H1 (cell line): ENCODE results near the gene GLI1. TPM values are rescaled to one million over a fixed set of nuclear protein-coding genes. Genes with fewer than 3 reads are reported as not detected.

Experiments used
- CTCF ChIA-PET: fragments of 300-600 bp; sonication (Branson Sonifier 250); formaldehyde crosslinking; loops from one replicate; lab custom pipeline; 2021; ENCODE audit not compliant: partially characterized antibody; lab: Charles Lee
- POLR2A ChIA-PET: fragments of 300-600 bp; sonication (Branson Sonifier 250); formaldehyde crosslinking; loops from one replicate; lab custom pipeline; 2021; ENCODE audit warnings: inconsistent platforms; ENCODE audit not compliant: partially characterized antibody; lab: Charles Lee
- DNase-seq, 2 experiments: peaks; one replicate each; pipeline versions ENCODE4 v3.0.0 to v3.0.0-alpha.2; 2010 to 2022; ENCODE audit warnings: low spot score in 2 of 2, low read depth in 1 of 2, mixed read lengths in 1 of 2
- FAIRE-seq: peaks from 2 replicates; lab custom pipeline; 2011; peaks lifted over from hg19 to GRCh38; lab: Jason Lieb, UNC
- H2AFZ ChIP-seq: 2 replicates; pipeline ENCODE4 v1.8.1; 2012; ENCODE audit warnings: low read length, inconsistent platforms
- H2AK5ac ChIP-seq: 2 replicates; pipeline ENCODE4 v1.6.1; 2013; ENCODE audit warnings: low read depth, low read length
- H2BK120ac ChIP-seq: replicated peaks from 2 replicates; pipeline ENCODE3; 2013; ENCODE audit warnings: low read depth, low read length, inconsistent platforms
- H2BK12ac ChIP-seq: 2 replicates; pipeline ENCODE4 v1.6.1; 2013; ENCODE audit warnings: low read depth, low read length
- H2BK15ac ChIP-seq: 2 replicates; pipeline ENCODE4 v1.6.1; 2013; ENCODE audit warnings: low read length
- H2BK20ac ChIP-seq: 2 replicates; pipeline ENCODE4 v1.6.1; 2013; ENCODE audit warnings: low read length
- H2BK5ac ChIP-seq: 2 replicates; pipeline ENCODE4 v1.6.1; 2013; ENCODE audit warnings: low read depth, low read length
- H3K14ac ChIP-seq: 2 replicates; pipeline ENCODE4 v1.6.1; 2013; ENCODE audit warnings: inconsistent platforms; ENCODE audit not compliant: insufficient read length
- H3K18ac ChIP-seq: 2 replicates; pipeline ENCODE4 v1.6.1; 2013; ENCODE audit warnings: low read length; ENCODE audit errors: extremely low read depth
- H3K23ac ChIP-seq: 2 replicates; pipeline ENCODE4 v1.6.1; 2013; ENCODE audit warnings: inconsistent platforms; ENCODE audit not compliant: insufficient read length
- H3K23me2 ChIP-seq: 2 replicates; pipeline ENCODE4 v1.6.1; 2013; ENCODE audit warnings: low read depth, low read length
- H3K27ac ChIP-seq: 2 replicates; pipeline ENCODE4 v1.6.1; 2011; ENCODE audit warnings: low read depth, low read length, inconsistent platforms
- H3K27me3 ChIP-seq, 4 experiments: replicated peaks in 1 of 4; 1 replicate in 1 of 4; 2 replicates in 3 of 4; pipeline versions ENCODE4 v1.6.1 to v1.8.1; 2011 to 2013; ENCODE audit warnings: low read length in 3 of 4, mild to moderate bottlenecking in 3 of 4, inconsistent platforms in 2 of 4, mixed read lengths in 2 of 4, moderate library complexity in 1 of 4; ENCODE audit not compliant: control insufficient read depth in 3 of 4, insufficient read depth in 3 of 4; ENCODE audit errors: extremely low read depth in 1 of 4
- H3K36me3 ChIP-seq, 4 experiments: 2 replicates each; pipeline versions ENCODE4 v1.6.1 to v1.8.1; 2011 to 2013; ENCODE audit warnings: mild to moderate bottlenecking in 4 of 4, low read length in 3 of 4, moderate library complexity in 2 of 4, control low read depth in 1 of 4, inconsistent platforms in 1 of 4; ENCODE audit not compliant: insufficient read depth in 4 of 4, control insufficient read depth in 2 of 4
- H3K4ac ChIP-seq: replicated peaks from 2 replicates; pipeline ENCODE3; 2013; ENCODE audit warnings: low read length, low read depth, mixed read lengths, inconsistent platforms; ENCODE audit not compliant: insufficient read length
- H3K4me1 ChIP-seq, 4 experiments: replicated peaks in 1 of 4; 1 replicate in 1 of 4; 2 replicates in 3 of 4; pipeline versions ENCODE4 v1.6.1 to v1.8.1; 2011 to 2013; ENCODE audit warnings: low read length in 3 of 4, inconsistent platforms in 2 of 4, mixed read lengths in 1 of 4; ENCODE audit not compliant: insufficient read depth in 4 of 4, control insufficient read depth in 3 of 4
- H3K4me2 ChIP-seq, 2 experiments: 2 replicates each; pipeline versions ENCODE4 v1.6.1 to v1.8.1; 2011 to 2013; ENCODE audit warnings: low read depth in 2 of 2, low read length in 2 of 2, control low read depth in 1 of 2, inconsistent platforms in 1 of 2, mild to moderate bottlenecking in 1 of 2; ENCODE audit not compliant: insufficient read depth in 1 of 2
- H3K4me3 ChIP-seq, 4 experiments: fragments of 200-600, 300-600 bp in 1 of 4; sonication (generic), shearing (Covaris generic), sonication (Bioruptor Twin) in 1 of 4; 2 replicates each; pipeline versions ENCODE4 v1.5.1 to v1.8.1; 2011 to 2016; ENCODE audit warnings: low read length in 4 of 4, low read depth in 3 of 4, control low read depth in 2 of 4, inconsistent platforms in 2 of 4, mild to moderate bottlenecking in 2 of 4, mixed read lengths in 1 of 4, moderate library complexity in 1 of 4; ENCODE audit not compliant: insufficient read depth in 2 of 4; ENCODE audit errors: extremely low read depth in 1 of 4
- H3K56ac ChIP-seq: replicated peaks from 2 replicates; pipeline ENCODE3; 2013; ENCODE audit warnings: low read depth, mild to moderate bottlenecking, mixed read lengths, low read length, inconsistent platforms; ENCODE audit not compliant: insufficient read length
- H3K79me1 ChIP-seq: 2 replicates; pipeline ENCODE4 v1.6.1; 2013; ENCODE audit warnings: low read depth, low read length, control low read depth
- H3K79me2 ChIP-seq, 2 experiments: 2 replicates each; pipeline versions ENCODE4 v1.6.1 to v1.8.1; 2012 to 2013; ENCODE audit warnings: low read length in 2 of 2, mild to moderate bottlenecking in 2 of 2, inconsistent platforms in 1 of 2; ENCODE audit not compliant: insufficient read depth in 2 of 2, control insufficient read depth in 1 of 2
- H3K9ac ChIP-seq, 4 experiments: replicated peaks in 1 of 4; 1 replicate in 1 of 4; 2 replicates in 3 of 4; pipeline versions ENCODE4 v1.6.1 to v1.8.1; 2011 to 2013; ENCODE audit warnings: low read depth in 3 of 4, low read length in 3 of 4, control low read depth in 2 of 4, mild to moderate bottlenecking in 2 of 4, moderate library complexity in 2 of 4, inconsistent platforms in 1 of 4; ENCODE audit errors: extremely low read depth in 1 of 4
- H3K9me3 ChIP-seq, 2 experiments: 2 replicates each; pipeline versions ENCODE4 v1.6.1 to v1.8.1; 2012 to 2013; ENCODE audit warnings: mild to moderate bottlenecking in 2 of 2, moderate library complexity in 2 of 2, control low read depth in 1 of 2, inconsistent platforms in 1 of 2, low read depth in 1 of 2, low read length in 1 of 2, mixed read lengths in 1 of 2; ENCODE audit not compliant: insufficient read depth in 2 of 2
- H4K20me1 ChIP-seq, 2 experiments: replicated peaks in 1 of 2; 2 replicates each; pipeline versions ENCODE3 to v1.8.1; 2011 to 2013; ENCODE audit warnings: inconsistent platforms in 2 of 2, low read length in 2 of 2, mild to moderate bottlenecking in 1 of 2; ENCODE audit not compliant: insufficient read depth in 2 of 2, control insufficient read depth in 1 of 2
- H4K5ac ChIP-seq: 2 replicates; pipeline ENCODE4 v1.6.1; 2013; ENCODE audit warnings: low read length, low read depth, mixed read lengths, inconsistent platforms; ENCODE audit not compliant: insufficient read length
- H4K8ac ChIP-seq: 2 replicates; pipeline ENCODE4 v1.8.0; 2013; ENCODE audit warnings: mild to moderate bottlenecking, moderate library complexity, low read length, inconsistent platforms; ENCODE audit not compliant: insufficient read depth; ENCODE audit errors: extremely low read depth
- H4K91ac ChIP-seq: replicated peaks from 2 replicates; pipeline ENCODE3; 2013; ENCODE audit warnings: low read length, mixed read lengths, inconsistent platforms; ENCODE audit not compliant: insufficient read length
- FOSL1 ChIP-seq: IDR thresholded peaks from 2 replicates; pipeline ENCODE4 v1.6.1; 2011; ENCODE audit warnings: mild to moderate bottlenecking, low read depth, low read length, moderate library complexity; ENCODE audit not compliant: insufficient read depth
- KDM5A ChIP-seq: fragments of 200-600 bp; IDR thresholded peaks from 2 replicates; pipeline ENCODE4 v1.7.1; 2012; ENCODE audit warnings: mild to moderate bottlenecking, low read length, inconsistent platforms, mixed read lengths
- MAX ChIP-seq: IDR thresholded peaks from 2 replicates; pipeline ENCODE4 v1.6.1; 2012; ENCODE audit warnings: inconsistent platforms
- POLR2AphosphoS5 ChIP-seq: IDR thresholded peaks from 2 replicates; pipeline ENCODE4 v1.6.1; 2011; ENCODE audit warnings: low read depth, low read length
- RXRA ChIP-seq: IDR thresholded peaks from 2 replicates; pipeline ENCODE4 v1.6.1; 2011; ENCODE audit warnings: low read depth, mild to moderate bottlenecking, low read length, moderate library complexity; ENCODE audit not compliant: insufficient read depth
- SIX5 ChIP-seq: IDR thresholded peaks from 2 replicates; pipeline ENCODE4 v1.6.1; 2011; ENCODE audit warnings: mild to moderate bottlenecking, low read depth, low read length
- SP2 ChIP-seq: IDR thresholded peaks from 2 replicates; pipeline ENCODE4 v1.6.1; 2012; ENCODE audit warnings: mild to moderate bottlenecking, low read length, inconsistent platforms
- SRF ChIP-seq: IDR thresholded peaks from 2 replicates; pipeline ENCODE4 v1.6.1; 2011; ENCODE audit warnings: mild to moderate bottlenecking, low read depth, low read length, moderate library complexity
- TAF1 ChIP-seq: IDR thresholded peaks from 2 replicates; pipeline ENCODE4 v1.6.1; 2011; ENCODE audit warnings: mild to moderate bottlenecking, low read depth, low read length
- WGBS, 2 experiments: shearing (Covaris generic) in 1 of 2; methylation state at CpG; one replicate each; pipeline versions ENCODE4 v1.1.6 to v1.1.7; 2013 to 2015; ENCODE audit warnings: low lambda C conversion rate in 2 of 2, mixed read lengths in 2 of 2, inconsistent platforms in 1 of 2, low coverage in 1 of 2, missing lambda C conversion rate in 1 of 2; ENCODE audit not compliant: insufficient replicate concordance in 2 of 2, insufficient coverage in 1 of 2, insufficient read length in 1 of 2; ENCODE audit errors: extremely low coverage in 1 of 2, missing lambda C conversion rate in 1 of 2; 5-methylcytosine and 5-hydroxymethylcytosine counted together
- polyA plus RNA-seq, 7 experiments: library from polyadenylated mRNA; depleted of rRNA in 3 of 7; stranded (reverse) in 5 of 7; unstranded in 2 of 7; fragments of >200 nt in 5 of 7; fragments of 200-250 nt in 2 of 7; gene quantifications; 1 replicate in 5 of 7; 2 replicates in 1 of 7; 4 replicates in 1 of 7; pipeline versions ENCODE4 v1.2.1 to v1.2.3, GENCODE V29; 2011 to 2013; ENCODE audit warnings: missing spikeins in 2 of 7, mixed read lengths in 2 of 7
- total RNA-seq: library from RNA; stranded (reverse); fragmentation: NEBNext Ultra II Directional; extraction: Animal tissue kit (Norgen Biotek cat#: 25700); gene quantifications from 2 replicates; pipeline ENCODE4 v1.2.1, GENCODE V29; 2021

The GLI1 gene
- total and polyA plus RNA-seq, 2 of the 8 experiments (the other 6 are each of a cell fraction or from before 2014, with no cell fraction given) = 23.5 to 25.3 TPM

- no peak overlapping the region for H3K14ac ChIP-seq
- H2AK5ac ChIP-seq = no peak overlapping the region
- no peak overlapping the region for H2AFZ ChIP-seq
- DNase-seq = no peak
- H3K4ac ChIP-seq = no peak overlapping the region
- no peak overlapping the region for H2BK12ac ChIP-seq
- H3K27ac ChIP-seq = no peak overlapping the region
- no peak overlapping the region for H2BK15ac ChIP-seq
- no peaks in the 10 kb centered on the region for H3K79me2 ChIP-seq
- no peak for FAIRE-seq
- no peak overlapping the region for H3K4me3 ChIP-seq
- no peak overlapping the region for H3K56ac ChIP-seq
- H2BK5ac ChIP-seq = no peak overlapping the region
- H3K79me1 ChIP-seq = no peaks in the 10 kb centered on the region
- peaks cover 0 to 4% of the 10 kb centered on the region in 2 experiments for H4K20me1 ChIP-seq
- H3K4me1 ChIP-seq = peaks cover 0 to 25% (median 11%) of the 10 kb centered on the region in 4 experiments; a peak in 6 of 7 replicates
- TF ChIP-seq TAF1 (no peak), FOSL1 (no peak), SRF (no peak), SP2 (no peak), POLR2AphosphoS5 (no peak), SIX5 (no peak), KDM5A (no peak), MAX (no peak), RXRA (no peak)
- peaks cover 0 to 7% (median 2%) of the 10 kb centered on the region in 4 experiments; a peak in 3 of 8 replicates for H3K36me3 ChIP-seq
- H4K5ac ChIP-seq = no peak overlapping the region
- no peak overlapping the region for H3K9ac ChIP-seq
- CTCF ChIA-PET = interaction anchor here (0.6 to 25.1 kb wide), 9 partner anchors 13 to 265 kb away, joined by 3 to 441 read pairs (median 3); partner anchors contain the start of genes GLI1, INHBE and MARS1
- 97% methylated on average over 5 of the region's 5 CpGs; no CpG with 5 or more reads in 1 of the 2 experiments for WGBS, 2 experiments
- no peak overlapping the region for H3K18ac ChIP-seq
- peaks cover 8% of the 10 kb centered on the region; the same call in 1 of the 2 replicates for H3K23me2 ChIP-seq
- H2BK120ac ChIP-seq = no peak overlapping the region
- no peak overlapping the region for H3K23ac ChIP-seq
- H2BK20ac ChIP-seq = no peak overlapping the region
- H3K9me3 ChIP-seq = no peaks in the 10 kb centered on the region
- peaks cover 20 to 49% (median 42%) of the 10 kb centered on the region in 4 experiments for H3K27me3 ChIP-seq
- H4K91ac ChIP-seq = no peak overlapping the region
- POLR2A ChIA-PET = interaction anchor here (1.8 kb wide), 1 partner anchor 231 kb away, joined by 4 read pairs; no protein-coding TSS in a partner anchor
- no peak overlapping the region for H4K8ac ChIP-seq
- H3K4me2 ChIP-seq = no peak overlapping the region
Observed at GRCh38 chr12:57473886-57474285, 14.3 kb downstream of the GLI1 start.
